Measurements from ENCODE around the gene NEMP1. TPM values are rescaled to one million over a fixed set of nuclear protein-coding genes. Genes with fewer than 3 reads are reported as not detected.
"Not testable (repeated sequence)": the region's sequence is repeated elsewhere in the genome, so short reads cannot be mapped to it uniquely, and the experiment has no call there.

Gene NEMP1
- total RNA-seq, 1 donor from 2014 or later, result 8.6 TPM

GRCh38 chr12:57091638-57092528, 13.3 kb upstream of the NEMP1 start:
- no peak for DNase-seq (ENCODE audit: low spot score)

DNA sequence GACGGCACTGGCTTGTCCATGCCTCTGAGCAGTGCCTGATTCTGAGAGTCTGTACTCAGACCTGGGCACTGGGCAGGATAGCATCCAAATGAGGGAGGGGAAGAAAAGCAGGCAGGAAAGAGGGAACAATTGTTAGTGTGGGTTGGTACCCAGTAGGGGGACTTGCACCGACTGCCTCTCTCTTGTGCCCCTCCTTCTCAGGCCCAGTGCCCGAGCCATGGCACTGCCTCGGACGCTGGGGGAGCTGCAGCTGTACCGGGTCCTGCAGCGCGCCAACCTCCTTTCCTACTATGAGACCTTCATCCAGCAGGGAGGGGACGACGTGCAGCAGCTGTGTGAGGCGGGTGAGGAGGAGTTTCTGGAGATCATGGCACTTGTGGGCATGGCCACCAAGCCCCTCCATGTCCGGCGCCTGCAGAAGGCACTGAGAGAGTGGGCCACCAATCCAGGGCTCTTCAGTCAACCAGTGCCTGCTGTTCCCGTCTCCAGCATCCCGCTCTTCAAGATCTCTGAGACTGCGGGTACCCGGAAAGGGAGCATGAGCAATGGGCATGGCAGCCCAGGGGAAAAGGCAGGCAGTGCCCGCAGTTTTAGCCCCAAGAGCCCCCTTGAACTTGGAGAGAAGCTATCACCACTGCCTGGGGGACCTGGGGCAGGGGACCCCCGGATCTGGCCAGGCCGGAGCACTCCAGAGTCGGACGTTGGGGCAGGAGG, 12.5 kb upstream of the NEMP1 start:
- no peak for DNase-seq (ENCODE audit: low spot score)

- no peak for DNase-seq (ENCODE audit: low spot score)
Measured at GRCh38 chr12:57090490-57090889, 11.9 kb upstream of the NEMP1 start.

DNA sequence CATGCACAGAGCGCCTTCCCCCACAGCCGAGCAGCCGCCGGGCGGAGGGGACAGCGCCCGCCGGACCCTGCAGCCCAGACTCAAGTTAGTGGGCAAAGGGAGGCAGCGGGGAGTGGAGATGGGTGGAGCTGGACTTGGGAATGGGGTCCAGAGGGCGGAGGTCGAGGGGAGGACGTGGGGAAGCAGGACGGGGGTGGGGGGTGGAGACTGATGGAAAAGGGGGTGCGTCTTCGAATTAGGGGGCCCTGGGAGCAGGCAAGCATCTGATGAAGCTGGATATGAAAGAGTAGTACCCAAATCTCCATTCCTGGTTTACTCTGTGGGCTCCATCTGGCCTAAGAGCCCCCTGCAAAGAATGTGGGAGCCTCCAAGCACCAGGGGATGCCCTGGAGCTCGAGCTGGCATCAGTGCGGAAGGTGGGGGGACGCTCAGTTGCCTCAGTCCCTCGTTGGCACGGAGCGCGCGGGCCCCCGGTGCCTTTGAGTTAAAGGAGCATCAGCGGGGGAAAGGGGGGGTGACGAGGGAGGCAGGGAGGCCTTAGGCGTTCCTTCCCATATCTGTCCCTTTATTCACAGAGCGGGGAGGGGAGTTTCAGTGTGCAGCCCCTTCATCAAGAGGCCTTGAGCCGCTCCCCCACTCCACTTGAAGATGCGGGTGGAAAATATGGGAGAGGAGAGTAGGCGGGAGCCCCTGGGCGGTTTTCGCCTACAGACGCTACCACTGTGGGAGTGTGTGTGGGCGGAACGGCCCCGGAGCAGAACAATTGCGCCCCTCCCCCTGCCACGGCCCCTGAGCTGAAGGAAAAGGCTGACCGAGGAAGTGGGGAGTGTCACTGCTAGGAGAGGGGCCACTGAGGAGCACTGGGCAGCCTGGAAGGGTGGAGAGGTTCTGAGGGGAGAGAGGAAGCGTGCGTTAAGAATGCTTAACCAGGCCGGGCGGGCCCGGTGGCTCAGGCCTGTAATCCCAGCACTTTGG, 11.0 kb upstream of the NEMP1 start:
- DNase-seq (ENCODE audit: low spot score), result no peak

DNA sequence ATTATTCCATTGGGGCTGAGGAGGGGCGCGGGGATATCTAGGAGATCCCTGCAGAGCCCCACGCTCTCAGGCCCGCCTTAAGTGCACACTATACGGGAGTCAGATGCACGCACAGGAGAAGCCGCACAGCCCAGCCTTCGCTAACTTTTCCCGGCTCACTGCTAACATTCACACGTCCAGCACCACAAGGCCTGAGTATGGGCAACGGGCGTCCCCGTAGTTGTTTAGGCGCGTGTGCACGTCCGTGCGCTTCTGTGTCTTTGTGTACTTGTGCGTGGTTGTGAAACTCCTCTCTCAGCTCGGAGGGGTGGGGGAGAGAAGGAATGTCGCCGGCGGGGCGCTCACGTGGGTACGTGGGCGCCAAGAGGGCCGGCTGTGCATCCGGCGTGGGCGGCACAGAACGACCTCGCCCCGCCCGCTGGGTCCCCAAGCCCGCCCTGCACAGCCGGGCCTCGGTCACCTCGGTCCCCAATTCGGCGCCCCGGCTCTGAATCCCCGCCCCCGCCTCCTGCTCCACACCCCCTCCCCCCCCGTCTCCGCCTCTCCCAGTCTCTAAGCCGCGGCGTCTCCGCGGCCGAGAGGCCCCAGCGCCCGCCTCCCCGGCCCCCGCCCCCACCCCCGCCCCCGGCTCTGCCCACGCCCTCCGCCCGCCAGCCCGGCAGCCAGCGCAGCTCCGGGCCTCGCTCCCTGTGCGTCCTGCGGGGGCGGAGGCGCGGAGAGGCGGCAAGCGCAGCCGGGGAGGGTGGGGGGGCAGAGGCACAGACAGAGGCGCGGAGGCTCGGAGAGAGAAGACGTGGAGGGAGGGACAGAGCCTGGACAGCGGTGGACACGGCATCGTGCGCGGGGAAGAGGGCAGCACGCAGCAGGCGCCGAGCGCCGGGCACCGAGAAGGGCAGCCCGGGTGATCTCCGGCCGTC, 10.0 kb upstream of the NEMP1 start, which contains the start of gene NAB2:
Gene NAB2, plus strand, starts transcription at position 761 of the 917 bp plus-strand sequence. CDS start 158 bp downstream, outside the sequence.
- DNase-seq (ENCODE audit: low spot score), result peak; percentile 99

DNA sequence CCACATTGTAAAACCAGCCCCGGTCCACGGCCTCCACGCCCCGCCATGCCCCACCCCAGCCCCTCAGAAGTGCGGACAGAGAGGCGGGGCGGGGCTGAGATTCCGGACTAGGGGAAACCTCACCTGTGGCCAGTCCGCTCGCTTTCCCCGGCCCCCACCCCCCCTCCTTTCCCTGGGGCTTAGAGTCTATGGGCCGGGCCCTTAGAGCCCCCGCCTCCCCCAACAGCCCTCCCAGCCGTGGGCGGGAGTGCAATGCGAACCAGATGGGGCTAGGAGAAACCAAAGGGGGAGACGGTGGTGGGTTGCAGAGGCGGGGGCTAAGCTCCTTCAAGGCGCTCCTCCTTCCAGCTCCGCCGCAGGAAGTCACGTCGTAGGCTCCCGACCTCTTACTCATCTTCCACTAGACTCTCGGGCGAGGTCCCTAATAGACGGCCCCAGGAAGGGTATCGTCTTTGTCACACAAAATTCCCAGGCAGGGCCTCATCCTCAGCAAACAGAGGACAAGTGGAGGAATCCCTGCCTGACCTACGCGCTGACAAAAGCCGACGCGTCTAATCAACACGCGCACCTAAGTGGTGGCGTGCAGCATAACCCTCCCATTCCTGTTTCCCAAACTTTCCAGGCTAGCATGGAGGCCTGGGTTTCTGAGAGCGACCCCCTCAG, 9.2 kb upstream of the NEMP1 start:
- DNase-seq (ENCODE audit: low spot score), result no peak

DNA sequence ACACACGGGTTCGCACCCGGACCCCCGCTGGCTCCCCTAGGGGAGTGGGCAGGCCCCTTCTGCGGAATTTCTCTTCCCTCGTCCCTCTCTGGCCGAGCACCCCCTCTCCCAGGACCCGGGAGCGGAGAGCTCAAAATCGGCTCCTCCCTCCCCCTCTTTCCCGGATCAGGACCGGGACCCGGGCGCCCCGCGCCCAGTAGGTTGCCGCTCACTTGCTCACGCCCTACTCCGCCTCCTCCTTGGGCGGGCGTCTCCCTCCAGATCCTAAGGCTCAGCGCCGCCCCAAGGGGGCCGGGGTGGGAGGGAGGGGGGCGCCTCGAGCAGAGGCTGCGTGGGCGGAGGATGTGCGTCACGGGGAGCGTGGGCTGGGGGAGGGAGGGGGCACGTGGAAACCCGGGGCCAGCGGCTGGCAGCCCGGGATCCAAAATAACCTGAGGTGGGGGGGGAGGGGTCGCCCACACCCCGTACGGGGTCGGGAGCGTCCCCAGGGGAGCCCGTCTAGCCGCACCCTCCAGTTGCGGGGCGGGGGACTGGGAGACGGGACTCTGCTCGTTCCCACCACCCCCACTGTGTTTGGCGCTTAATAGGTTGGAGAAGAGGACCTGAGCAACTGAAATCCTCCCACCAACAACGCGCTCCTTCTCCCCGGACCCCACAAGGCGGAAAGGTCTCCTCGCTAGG, 8.6 kb upstream of the NEMP1 start:
- DNase-seq (ENCODE audit: low spot score), result peak; percentile 96

GRCh38 chr12:57086493-57087009, 8.0 kb upstream of the NEMP1 start:
- DNase-seq (ENCODE audit: low spot score), result no peak

- DNase-seq (ENCODE audit: low spot score), result no peak
Measured at GRCh38 chr12:57085999-57086492, 7.5 kb upstream of the NEMP1 start.

GRCh38 chr12:57080855-57081254, 2.3 kb upstream of the NEMP1 start:
- DNase-seq (ENCODE audit: low spot score), result no peak

DNA sequence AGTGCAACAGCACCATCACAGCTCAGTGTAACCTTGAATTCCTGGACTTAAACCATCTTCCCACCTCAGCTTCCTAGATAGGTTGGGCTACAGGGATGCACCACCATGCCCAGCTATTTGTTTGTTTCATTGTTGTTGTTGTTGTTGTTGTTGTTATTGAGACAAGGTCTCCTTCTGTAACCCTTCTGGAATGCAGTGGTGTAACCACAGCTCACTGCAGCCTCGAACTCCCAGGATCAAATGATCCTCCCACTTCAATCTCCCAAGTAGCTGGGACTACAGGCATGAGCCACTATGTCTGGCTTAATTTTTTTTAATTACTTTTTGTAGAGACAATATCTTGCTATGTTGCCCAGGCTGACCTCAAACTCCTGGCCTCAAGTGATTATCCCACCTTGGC, 1.2 kb upstream of the NEMP1 start:
- DNase-seq (ENCODE audit: low spot score), result no peak

DNA sequence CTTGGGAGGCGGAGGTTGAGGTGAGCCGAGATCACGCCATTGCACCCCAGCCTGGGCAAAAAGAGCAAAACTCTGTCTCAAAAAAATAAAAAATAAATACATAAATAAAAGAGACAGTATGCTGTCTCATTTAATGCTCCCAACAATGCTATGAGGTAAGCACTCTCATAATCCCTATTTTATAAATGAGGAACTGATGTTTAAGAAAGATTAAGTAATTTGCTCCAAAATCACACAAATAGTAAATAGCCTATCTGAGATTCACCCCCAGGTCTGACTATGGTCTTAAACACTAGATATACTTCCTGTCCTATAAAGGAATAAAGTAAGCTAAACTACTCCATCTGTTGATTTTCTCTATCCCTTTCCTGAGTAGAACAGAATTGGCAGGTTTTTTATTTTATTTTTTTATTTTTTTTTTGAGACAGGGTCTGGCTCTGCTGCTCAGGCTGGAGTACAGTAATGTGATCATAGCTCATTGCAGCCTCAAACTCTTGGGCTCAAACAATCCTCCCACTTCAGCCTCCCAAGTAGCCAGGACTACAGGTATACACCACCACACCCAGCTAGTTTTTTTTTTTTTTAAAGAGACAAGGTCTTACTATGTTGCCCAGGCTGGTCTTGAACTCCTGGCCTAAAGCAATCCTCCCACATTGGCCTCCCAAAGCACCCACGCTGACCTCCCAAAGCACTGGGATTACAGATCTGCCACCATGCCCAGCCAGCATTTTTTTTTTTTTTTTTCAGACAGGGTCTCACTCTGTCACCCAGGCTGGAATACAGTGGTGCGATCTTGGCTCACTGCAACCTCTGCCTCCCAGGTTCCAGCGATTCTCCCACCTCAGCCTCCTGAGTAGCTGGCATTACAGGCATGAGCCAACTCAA, 4.8 kb downstream of the NEMP1 start:
- not testable (repeated sequence) for DNase-seq (ENCODE audit: low spot score)

DNA sequence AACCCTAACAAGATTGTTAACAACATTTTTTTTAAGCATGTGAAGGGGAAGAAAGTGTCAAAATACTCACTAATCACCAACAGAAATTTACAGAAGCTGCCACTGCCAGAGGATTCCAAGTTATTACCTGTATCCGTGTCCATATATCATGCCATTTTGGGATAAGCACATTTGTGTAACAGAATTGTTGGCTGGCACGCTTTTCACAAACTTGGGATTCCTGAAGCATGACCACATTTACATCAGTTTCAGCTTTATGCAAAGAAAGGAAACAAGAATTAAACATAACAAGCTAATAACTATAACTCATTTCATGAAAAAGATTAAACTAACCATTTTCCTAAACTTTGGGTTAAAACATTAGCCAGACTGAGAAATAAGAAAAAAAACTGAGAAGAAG, 5.9 kb downstream of the NEMP1 start:
- no peak for DNase-seq (ENCODE audit: low spot score)

- DNase-seq (ENCODE audit: low spot score), result no peak
Measured at GRCh38 chr12:57069523-57069922, 9.1 kb downstream of the NEMP1 start.

- no peak for DNase-seq (ENCODE audit: low spot score)
Measured at GRCh38 chr12:57066245-57066644, 12.3 kb downstream of the NEMP1 start.

DNA sequence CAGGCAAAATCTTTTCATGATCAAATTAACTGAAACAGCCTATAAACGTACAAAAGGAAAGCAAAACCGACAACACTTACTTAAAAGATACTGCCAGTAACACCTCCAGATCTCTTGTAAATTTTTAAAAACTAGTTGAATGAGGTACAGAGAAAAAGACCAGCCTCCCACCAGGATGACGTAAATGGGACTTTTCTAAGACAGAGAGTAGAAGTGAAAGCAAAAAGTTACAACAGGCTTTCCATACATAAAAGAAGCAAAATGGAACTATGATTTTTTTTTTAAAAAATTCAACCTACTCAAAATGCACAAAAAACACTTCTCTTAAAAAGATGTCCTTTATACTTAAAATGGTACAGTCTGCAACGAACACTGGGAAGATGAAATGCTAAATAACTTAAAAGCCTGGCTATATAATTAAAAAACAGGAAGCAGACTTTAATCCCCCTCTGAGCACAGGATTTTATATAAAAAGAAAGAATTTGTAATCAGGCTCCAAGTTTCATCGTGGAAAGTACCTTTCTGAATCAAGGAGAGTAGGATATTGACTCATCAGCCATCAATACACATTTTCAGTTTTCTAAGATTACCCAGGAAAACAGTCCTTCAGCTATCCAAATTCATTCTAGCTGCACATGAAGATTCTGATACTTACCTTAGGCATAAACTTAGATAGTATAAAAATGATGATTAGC, 14.5 kb downstream of the NEMP1 start:
- DNase-seq (ENCODE audit: low spot score), result no peak

GRCh38 chr12:57058454-57058853, 20.1 kb downstream of the NEMP1 start:
- DNase-seq (ENCODE audit: low spot score), result no peak
